Measurements from ENCODE around the gene SYCP2.

SYCP2 gene

DNA sequence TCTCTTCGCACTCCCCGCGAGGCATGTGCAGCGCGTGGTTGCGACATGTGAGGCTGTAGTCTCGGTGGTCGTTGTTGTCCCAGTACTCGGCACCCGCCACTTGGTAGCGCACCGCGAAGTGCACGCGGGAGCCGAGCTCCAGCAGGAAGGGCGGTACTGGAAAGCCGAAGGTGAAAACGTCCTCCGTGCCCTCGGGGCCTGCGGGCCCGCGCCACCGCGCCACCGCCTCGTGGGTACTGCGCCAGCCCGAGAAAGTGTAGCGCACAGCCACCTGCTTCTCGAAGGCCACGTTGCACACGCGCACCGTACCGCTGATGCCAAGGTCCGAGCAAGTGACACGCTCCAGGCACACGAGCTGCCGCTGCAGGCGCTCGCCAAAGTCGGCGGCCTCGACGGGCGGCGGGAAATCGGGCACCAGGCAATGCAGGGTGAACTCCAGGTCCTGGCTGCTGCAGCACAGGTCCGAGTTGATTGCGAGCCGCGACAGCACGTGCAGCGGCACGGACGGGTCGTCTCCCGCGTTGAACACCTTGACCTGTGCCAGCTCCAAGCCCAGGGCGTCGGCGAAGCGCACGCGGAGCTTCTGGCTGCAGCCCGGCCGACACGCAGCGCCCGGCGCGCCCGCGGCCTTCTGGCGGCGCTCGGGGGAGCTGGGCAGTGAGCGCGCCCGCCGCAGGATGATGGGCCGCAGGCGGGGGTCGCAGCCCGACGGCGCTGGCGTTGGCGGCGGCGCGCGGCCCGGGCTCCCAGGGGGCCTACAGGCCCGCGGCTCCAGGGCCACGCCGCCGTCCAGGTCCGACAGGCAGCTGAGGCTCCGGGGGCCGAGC lies 5.8 kb upstream of the SYCP2 start:
- ChIA-PET CTCF (interaction anchor here (0.8 to 6.2 kb wide), 13 partner anchors 7 to 1957 kb away, joined by 3 to 94 read pairs (median 4); no protein-coding TSS in a partner anchor), POLR2A (no interaction called here)

DNA sequence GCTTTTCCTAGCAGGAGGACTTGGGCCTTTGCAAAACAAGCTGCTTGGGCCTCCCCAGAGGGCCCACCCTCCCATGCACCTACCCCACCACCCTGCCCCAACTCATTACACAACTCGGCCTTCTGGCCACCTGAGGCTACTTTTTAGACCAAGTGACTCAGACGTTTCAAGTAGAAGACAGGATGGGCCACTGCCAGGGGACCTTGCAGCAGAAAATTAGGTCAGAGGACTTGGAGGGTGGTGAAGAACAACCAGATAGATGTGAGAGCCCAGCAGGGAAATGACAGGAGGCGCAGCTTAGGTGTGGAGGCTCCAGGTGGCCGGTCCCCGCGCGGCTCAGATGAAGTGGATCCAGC lies 5.2 kb upstream of the SYCP2 start:
- POLR2A ChIA-PET, result no interaction called here

More for the DNA sequence above, 5.8 kb upstream of the SYCP2 start:
- TF ChIP-seq, protein P1, sequence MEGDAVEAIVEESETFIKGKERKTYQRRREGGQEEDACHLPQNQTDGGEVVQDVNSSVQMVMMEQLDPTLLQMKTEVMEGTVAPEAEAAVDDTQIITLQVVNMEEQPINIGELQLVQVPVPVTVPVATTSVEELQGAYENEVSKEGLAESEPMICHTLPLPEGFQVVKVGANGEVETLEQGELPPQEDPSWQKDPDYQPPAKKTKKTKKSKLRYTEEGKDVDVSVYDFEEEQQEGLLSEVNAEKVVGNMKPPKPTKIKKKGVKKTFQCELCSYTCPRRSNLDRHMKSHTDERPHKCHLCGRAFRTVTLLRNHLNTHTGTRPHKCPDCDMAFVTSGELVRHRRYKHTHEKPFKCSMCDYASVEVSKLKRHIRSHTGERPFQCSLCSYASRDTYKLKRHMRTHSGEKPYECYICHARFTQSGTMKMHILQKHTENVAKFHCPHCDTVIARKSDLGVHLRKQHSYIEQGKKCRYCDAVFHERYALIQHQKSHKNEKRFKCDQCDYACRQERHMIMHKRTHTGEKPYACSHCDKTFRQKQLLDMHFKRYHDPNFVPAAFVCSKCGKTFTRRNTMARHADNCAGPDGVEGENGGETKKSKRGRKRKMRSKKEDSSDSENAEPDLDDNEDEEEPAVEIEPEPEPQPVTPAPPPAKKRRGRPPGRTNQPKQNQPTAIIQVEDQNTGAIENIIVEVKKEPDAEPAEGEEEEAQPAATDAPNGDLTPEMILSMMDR (IDR thresholded peaks at IDR 0.05; ENCODE audit: control extremely low read depth, extremely low read depth, low read depth, missing control alignments), result no peak
- DNase-seq (ENCODE audit: extremely low spot score), result no peak

DNA sequence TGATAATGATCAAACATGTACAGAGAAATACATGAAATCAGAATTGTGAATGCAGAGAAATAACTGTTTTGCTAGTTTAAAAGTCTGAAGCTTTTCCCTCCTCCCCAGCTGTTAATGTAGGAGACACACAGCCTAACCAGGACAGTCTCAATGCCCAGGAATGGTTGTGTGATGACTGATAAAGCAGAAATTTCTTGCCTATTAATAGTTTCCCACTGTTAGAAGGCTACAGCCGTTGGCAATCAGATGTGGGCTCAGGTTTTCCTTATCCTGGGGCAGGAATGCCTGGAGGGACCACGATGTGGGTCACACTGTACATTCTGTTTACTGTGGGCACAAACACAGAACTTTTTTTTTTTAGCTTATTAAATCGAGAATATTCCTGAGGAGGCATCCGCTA lies 4.8 kb upstream of the SYCP2 start:
- TF ChIP-seq, protein P1 (IDR thresholded peaks at IDR 0.05; ENCODE audit: control extremely low read depth, extremely low read depth, low read depth, missing control alignments), result no peak
- no peak for DNase-seq (ENCODE audit: extremely low spot score)
- POLR2A ChIA-PET, result no interaction called here
- CTCF ChIA-PET, result interaction anchor here (1.2 to 6.2 kb wide), 2 partner anchors 10 to 1958 kb away, joined by 3 to 94 read pairs; no protein-coding TSS in a partner anchor

More for the DNA sequence above, 5.2 kb upstream of the SYCP2 start:
- CTCF ChIA-PET, result interaction anchor here (0.8 to 6.2 kb wide), 3 partner anchors 9 to 1958 kb away, joined by 3 to 94 read pairs (median 3); no protein-coding TSS in a partner anchor
- TF ChIP-seq, protein P1 (IDR thresholded peaks at IDR 0.05; ENCODE audit: control extremely low read depth, extremely low read depth, low read depth, missing control alignments), result no peak
- no peak for DNase-seq (ENCODE audit: extremely low spot score)

DNA sequence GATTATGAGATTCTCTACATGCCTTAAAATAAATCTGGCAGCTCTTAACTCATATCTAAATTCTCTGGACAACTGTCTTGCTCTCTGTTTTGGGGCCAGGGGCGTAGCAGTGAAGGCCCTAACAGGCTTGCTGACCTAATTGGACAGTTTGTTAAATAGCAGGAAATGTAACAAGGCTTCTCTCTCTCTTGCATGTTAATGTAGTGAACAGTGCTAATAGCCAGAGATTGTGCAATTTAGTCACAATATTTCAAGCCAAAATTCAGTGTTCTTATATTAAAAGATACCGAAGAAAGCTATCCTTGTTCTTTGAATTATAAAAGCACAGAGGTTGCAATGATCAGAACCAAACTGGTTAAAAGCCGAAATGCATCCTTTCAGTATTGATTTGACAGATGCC lies 3.7 kb upstream of the SYCP2 start:
- ChIA-PET CTCF (interaction anchor here (1.0 to 6.2 kb wide), 5 partner anchors 10 to 35 kb away, joined by 3 to 94 read pairs (median 9); no protein-coding TSS in a partner anchor), POLR2A (no interaction called here)
- TF ChIP-seq, protein P1 (IDR thresholded peaks at IDR 0.05; ENCODE audit: control extremely low read depth, extremely low read depth, low read depth, missing control alignments), result no peak
- no peak for DNase-seq (ENCODE audit: extremely low spot score)

GRCh38 chr20:59936409-59936808 lies 3.0 kb upstream of the SYCP2 start:
- no peak for DNase-seq (ENCODE audit: extremely low spot score)
- ChIA-PET POLR2A (no interaction called here), CTCF (interaction anchor here (1.0 to 6.2 kb wide), 5 partner anchors 9 to 34 kb away, joined by 3 to 94 read pairs (median 9); no protein-coding TSS in a partner anchor)
- TF ChIP-seq, protein P1 (IDR thresholded peaks at IDR 0.05; ENCODE audit: control extremely low read depth, extremely low read depth, low read depth, missing control alignments), result no peak

- no peak for DNase-seq (ENCODE audit: extremely low spot score)
- CTCF ChIA-PET, result interaction anchor here (1.0 to 6.2 kb wide), 5 partner anchors 9 to 86 kb away, joined by 3 to 94 read pairs (median 9); no protein-coding TSS in a partner anchor
- TF ChIP-seq, protein P1 (IDR thresholded peaks at IDR 0.05; ENCODE audit: control extremely low read depth, extremely low read depth, low read depth, missing control alignments), result no peak
- POLR2A ChIA-PET, result no interaction called here
Measured at GRCh38 chr20:59935457-59936185, 2.2 kb upstream of the SYCP2 start.

All from GM10248 (cell line).